ENCODE measurements around the gene MRGPRG.
A peak's percentile ranks its signal among the peaks of the same experiment; 100 is the strongest.

Gene MRGPRG

DNA sequence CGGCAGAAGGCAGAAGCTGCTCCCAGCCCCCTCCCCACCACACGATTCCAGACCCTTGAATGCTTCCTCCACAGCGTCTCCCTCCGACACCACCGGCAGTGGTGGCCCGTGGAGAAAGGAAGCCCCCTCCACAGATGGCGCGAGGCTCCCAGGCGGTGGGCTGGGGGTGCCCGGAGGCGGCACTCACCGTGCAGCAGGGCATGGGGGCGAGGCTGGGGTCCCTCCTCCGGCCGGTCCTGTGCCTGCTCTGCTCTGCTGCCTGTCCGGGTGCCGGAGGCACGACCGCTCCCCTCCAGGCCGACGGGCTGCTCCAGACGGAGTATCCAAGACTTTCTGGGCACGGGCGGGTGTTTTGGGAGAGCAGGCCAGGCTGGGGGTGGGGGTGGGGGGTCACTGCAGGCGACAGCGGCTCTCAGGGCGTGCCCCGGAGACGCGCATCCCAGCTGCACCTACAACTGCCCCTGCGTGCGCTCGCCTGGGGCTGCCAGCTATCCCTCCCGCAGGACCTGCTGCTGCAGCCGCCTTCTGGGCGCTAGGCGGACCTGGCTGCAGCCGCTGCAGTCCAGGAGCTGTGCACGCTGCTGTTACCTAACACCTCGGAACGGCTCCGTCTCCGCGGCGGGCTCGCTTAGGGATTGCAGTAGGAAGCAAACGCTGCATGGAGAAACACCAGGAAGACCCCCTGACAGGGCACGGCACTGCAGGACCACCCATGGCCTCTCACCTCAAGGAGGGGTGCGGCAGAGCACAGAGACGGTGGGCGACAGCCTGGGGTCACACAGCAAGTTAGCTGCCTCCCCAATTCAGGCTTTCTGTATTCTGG lies 15.2 kb downstream of the MRGPRG start:
- DNase-seq (ENCODE audit: low read depth) = peak; percentile 16
- TF ChIP-seq, protein P1, sequence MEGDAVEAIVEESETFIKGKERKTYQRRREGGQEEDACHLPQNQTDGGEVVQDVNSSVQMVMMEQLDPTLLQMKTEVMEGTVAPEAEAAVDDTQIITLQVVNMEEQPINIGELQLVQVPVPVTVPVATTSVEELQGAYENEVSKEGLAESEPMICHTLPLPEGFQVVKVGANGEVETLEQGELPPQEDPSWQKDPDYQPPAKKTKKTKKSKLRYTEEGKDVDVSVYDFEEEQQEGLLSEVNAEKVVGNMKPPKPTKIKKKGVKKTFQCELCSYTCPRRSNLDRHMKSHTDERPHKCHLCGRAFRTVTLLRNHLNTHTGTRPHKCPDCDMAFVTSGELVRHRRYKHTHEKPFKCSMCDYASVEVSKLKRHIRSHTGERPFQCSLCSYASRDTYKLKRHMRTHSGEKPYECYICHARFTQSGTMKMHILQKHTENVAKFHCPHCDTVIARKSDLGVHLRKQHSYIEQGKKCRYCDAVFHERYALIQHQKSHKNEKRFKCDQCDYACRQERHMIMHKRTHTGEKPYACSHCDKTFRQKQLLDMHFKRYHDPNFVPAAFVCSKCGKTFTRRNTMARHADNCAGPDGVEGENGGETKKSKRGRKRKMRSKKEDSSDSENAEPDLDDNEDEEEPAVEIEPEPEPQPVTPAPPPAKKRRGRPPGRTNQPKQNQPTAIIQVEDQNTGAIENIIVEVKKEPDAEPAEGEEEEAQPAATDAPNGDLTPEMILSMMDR (IDR thresholded peaks at IDR 0.05; ENCODE audit: insufficient read depth, low read depth, low read length, missing control alignments) = no peak
- no peak overlapping the region for H3K4me3 ChIP-seq (ENCODE audit: low read length)

DNA sequence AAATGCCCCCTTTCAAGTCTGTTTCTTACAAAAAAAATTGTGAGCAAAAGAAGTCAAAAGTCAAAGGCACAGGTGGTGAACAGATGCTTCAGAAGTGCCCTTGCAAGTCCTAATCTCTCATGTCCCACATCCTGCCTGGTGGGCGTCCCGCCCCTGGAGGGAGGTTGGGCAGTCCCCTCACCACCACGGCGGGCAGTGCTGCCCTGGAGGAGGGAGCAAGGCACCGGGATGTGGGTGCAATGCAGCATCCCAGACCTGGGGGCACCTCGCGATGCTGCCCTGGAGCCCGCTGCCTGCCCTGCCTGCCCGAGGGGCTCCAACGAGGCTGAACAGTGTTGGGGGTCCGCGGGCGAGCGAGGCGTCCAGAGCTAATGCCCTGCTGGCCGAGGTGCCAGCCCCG lies 15.9 kb downstream of the MRGPRG start:
- TF ChIP-seq, protein P1 (IDR thresholded peaks at IDR 0.05; ENCODE audit: insufficient read depth, low read depth, low read length, missing control alignments) = no peak
- H3K4me3 ChIP-seq (ENCODE audit: low read length) = no peak overlapping the region

DNA sequence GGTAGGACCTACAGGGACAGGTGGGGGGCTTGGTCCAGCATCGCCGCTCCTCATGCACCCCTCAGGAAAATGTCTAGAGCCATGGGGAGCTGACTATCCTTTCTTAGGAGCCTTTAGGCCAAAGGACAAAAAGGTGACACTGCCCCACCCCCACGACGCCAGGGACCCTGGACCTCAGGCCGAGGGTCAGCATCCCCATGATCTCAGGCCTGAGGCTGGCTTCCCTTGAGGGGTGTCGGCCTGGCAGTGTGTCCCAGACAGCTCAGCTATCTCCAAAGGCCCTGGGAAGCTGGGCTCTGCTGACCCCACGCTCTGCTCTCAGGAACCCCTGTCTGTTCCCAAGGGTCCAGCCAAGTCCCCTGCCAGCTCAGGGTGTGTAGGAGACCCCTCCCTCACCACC lies 16.3 kb downstream of the MRGPRG start:
- H3K4me3 ChIP-seq (ENCODE audit: low read length) = no peak overlapping the region
- no peak for DNase-seq (ENCODE audit: low read depth)
- TF ChIP-seq, protein P1 (IDR thresholded peaks at IDR 0.05; ENCODE audit: insufficient read depth, low read depth, low read length, missing control alignments) = no peak

More for the DNA sequence above, 15.9 kb downstream of the MRGPRG start:
- DNase-seq (ENCODE audit: low read depth) = no peak

DNA sequence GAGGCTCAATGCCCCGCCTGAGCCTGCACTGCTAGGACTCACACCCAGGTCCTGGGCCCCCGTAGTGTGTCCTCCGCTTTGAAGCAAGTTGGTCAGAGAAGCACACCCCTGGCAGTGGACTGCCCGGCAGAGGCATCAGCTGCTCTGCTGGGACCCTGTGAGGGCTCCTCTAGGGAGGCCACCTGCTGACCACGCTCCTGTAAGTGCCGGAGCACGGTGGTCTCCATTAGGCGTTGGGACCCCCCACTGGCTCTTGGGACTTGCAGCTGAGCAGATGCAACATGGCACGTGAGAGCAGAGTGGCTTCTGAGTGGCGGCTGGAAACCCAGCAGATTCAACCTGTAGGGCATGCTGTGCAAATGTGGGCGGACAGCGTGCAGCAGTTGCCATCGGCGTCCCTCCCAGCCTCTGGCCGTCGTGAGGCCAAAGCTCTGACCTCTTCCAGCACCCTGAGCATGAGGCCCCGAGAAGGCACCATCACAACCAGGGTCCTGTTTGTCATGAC lies 16.9 kb downstream of the MRGPRG start:
- TF ChIP-seq, protein P1 (IDR thresholded peaks at IDR 0.05; ENCODE audit: insufficient read depth, low read depth, low read length, missing control alignments) = no peak
- no peak overlapping the region for H3K4me3 ChIP-seq (ENCODE audit: low read length)
- DNase-seq (ENCODE audit: low read depth) = no peak

DNA sequence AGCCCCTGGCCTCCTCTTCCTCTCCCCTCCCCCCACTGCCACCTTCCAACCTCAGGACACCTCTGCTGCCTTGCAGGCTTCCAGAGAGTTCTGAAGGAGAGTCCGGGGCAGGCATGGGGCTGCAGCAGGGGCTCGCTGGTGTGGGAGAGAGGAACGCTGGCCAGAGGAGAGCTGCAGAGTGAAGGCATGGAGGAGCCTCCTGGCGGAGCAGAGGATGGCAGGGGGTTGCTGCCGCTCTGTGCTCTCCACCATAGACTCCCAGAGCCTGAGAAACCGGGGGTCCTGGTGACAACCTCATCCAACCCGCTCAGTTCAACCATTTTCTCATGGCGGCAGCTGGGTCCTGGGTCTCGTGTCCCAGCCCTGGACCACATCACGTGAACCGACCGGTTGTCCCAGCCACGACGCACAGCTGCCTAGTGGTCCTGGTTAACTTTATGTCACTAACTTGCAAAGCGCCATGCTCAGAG lies 17.5 kb downstream of the MRGPRG start:
- no peak for DNase-seq (ENCODE audit: low read depth)
- TF ChIP-seq, protein P1 (IDR thresholded peaks at IDR 0.05; ENCODE audit: insufficient read depth, low read depth, low read length, missing control alignments) = no peak
- no peak overlapping the region for H3K4me3 ChIP-seq (ENCODE audit: low read length)

DNA sequence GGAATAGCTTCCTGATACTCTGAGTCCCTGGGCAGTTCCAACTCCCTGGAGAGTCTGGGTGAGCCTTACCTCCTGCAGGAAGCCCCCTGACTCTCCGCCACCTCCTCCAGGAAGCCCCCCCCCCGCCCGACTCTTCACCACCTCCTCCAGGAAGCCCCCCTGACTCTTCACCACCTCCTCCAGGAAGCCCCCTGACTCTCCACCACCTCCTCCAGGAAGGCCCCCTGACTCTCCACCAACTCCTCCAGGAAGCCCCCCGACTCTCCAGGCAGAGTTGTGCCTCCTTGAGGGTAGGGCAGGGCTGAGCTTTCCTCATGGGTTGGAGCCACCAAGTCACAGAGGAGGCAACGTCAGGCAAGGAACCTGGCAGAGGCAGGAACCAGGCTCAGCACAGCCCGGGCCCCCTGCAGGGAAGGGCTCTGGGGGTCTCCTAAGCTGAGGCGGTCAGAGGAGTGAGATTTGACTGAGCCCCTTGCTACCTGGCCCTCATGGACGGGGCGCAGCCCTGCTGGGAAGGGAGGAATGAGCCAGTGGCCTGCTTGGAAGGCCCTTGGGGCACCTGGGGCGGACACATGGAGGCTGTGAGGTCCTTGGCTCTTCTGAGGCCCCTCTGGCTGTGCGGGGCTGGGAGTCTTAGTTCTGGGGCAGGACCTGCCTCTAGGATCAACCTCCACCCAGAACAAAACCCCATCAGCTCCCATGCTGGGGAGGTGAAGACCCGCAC lies 18.1 kb downstream of the MRGPRG start:
- H3K4me3 ChIP-seq (ENCODE audit: low read length) = no peak overlapping the region
- no peak for DNase-seq (ENCODE audit: low read depth)
- TF ChIP-seq, protein P1 (IDR thresholded peaks at IDR 0.05; ENCODE audit: insufficient read depth, low read depth, low read length, missing control alignments) = no peak

Data from epithelial cell of esophagus (primary cell).